Osteocyte (in vitro differentiated cells): ENCODE results near the gene ZSCAN23. TPM values are rescaled to one million over a fixed set of nuclear protein-coding genes. Genes with fewer than 3 reads are reported as not detected.
"Not testable (repeated sequence)": the region's sequence is repeated elsewhere in the genome, so short reads cannot be mapped to it uniquely, and the experiment has no call there.

ENCODE experiments used
- DNase-seq: peaks from one replicate; pipeline ENCODE4 v3.0.0; 2021; ENCODE audit warnings: mixed read lengths; ENCODE audit not compliant: unreplicated experiment; ENCODE audit errors: extremely low spot score
- H3K27ac Mint-ChIP-seq: one replicate; pipeline ENCODE4 v1.8.0; 2021; ENCODE audit warnings: mild to moderate bottlenecking, mixed read lengths; ENCODE audit not compliant: unreplicated experiment
- H3K27me3 Mint-ChIP-seq: one replicate; pipeline ENCODE4 v1.8.0; 2021; ENCODE audit warnings: mixed read lengths; ENCODE audit not compliant: unreplicated experiment
- H3K36me3 Mint-ChIP-seq: one replicate; pipeline ENCODE4 v1.8.0; 2021; ENCODE audit warnings: mixed read lengths; ENCODE audit not compliant: unreplicated experiment
- H3K4me1 Mint-ChIP-seq: one replicate; pipeline ENCODE4 v1.8.0; 2021; ENCODE audit warnings: mixed read lengths; ENCODE audit not compliant: unreplicated experiment
- H3K4me3 Mint-ChIP-seq: one replicate; pipeline ENCODE4 v1.8.0; 2021; ENCODE audit warnings: mild to moderate bottlenecking, moderate library complexity, mixed read lengths; ENCODE audit not compliant: unreplicated experiment
- H3K9me3 Mint-ChIP-seq: one replicate; pipeline ENCODE4 v1.8.0; 2021; ENCODE audit warnings: mixed read lengths; ENCODE audit not compliant: unreplicated experiment
- total RNA-seq: library from RNA; stranded (reverse); gene quantifications from 2 replicates; pipeline ENCODE4 v1.2.1, GENCODE V29; 2021
- TF ChIP-seq, protein P1 (sequence below): fragments of 200-600 bp; sonication (generic); IDR thresholded peaks from 2 replicates; pipeline ENCODE4 v1.5.0; 2021; ENCODE audit warnings: antibody characterized with exemption, mild to moderate bottlenecking, moderate library complexity

ZSCAN23 gene
- total RNA-seq, 1 donor from 2014 or later: 5.4 TPM

GRCh38 chr6:28423546-28423945, 19.7 kb downstream of the ZSCAN23 start:
- DNase-seq: no peak
- H3K27ac Mint-ChIP-seq: no peak overlapping the region
- H3K4me1 Mint-ChIP-seq: no peaks in the 10 kb centered on the region
- H3K9me3 Mint-ChIP-seq: peaks cover 17% of the 10 kb centered on the region
- no peak overlapping the region for H3K4me3 Mint-ChIP-seq
- TF ChIP-seq, protein P1, sequence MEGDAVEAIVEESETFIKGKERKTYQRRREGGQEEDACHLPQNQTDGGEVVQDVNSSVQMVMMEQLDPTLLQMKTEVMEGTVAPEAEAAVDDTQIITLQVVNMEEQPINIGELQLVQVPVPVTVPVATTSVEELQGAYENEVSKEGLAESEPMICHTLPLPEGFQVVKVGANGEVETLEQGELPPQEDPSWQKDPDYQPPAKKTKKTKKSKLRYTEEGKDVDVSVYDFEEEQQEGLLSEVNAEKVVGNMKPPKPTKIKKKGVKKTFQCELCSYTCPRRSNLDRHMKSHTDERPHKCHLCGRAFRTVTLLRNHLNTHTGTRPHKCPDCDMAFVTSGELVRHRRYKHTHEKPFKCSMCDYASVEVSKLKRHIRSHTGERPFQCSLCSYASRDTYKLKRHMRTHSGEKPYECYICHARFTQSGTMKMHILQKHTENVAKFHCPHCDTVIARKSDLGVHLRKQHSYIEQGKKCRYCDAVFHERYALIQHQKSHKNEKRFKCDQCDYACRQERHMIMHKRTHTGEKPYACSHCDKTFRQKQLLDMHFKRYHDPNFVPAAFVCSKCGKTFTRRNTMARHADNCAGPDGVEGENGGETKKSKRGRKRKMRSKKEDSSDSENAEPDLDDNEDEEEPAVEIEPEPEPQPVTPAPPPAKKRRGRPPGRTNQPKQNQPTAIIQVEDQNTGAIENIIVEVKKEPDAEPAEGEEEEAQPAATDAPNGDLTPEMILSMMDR: no peak
- no peaks in the 10 kb centered on the region for H3K27me3 Mint-ChIP-seq
- H3K36me3 Mint-ChIP-seq: peaks cover 38% of the 10 kb centered on the region

GRCh38 chr6:28413681-28414080, 29.6 kb downstream of the ZSCAN23 start:
- no peaks in the 10 kb centered on the region for H3K36me3 Mint-ChIP-seq

DNA sequence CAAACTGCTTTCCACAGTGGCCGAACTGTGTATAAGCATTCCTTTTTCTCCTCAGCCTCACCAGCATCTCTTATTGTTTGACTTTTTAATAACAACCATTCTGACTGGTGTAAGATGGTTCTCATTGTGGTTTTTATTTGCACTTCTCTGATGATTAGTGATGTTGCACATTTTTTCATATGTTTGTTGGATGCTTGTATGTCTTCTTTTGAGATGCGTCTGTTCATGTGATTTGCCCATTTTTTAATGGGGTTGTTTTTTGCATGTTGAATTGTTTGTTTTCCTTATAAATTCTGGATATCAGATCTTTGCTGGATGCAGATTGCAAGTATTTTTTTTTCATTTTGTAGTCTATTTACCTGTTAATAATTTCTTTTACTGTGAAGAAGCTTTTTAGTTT, 32.5 kb downstream of the ZSCAN23 start:
- no peaks in the 10 kb centered on the region for H3K36me3 Mint-ChIP-seq
- H3K27me3 Mint-ChIP-seq: peaks cover 38% of the 10 kb centered on the region
- peaks cover 12% of the 10 kb centered on the region for H3K9me3 Mint-ChIP-seq
- TF ChIP-seq, protein P1: no peak
- H3K4me1 Mint-ChIP-seq: no peaks in the 10 kb centered on the region
- no peak for DNase-seq
- no peak overlapping the region for H3K4me3 Mint-ChIP-seq
- H3K27ac Mint-ChIP-seq: no peak overlapping the region

More at GRCh38 chr6:28413681-28414080, 29.6 kb downstream of the ZSCAN23 start:
- Mint-ChIP-seq H3K27ac (no peak overlapping the region), H3K4me1 (no peaks in the 10 kb centered on the region), H3K9me3 (peaks cover 12% of the 10 kb centered on the region), H3K4me3 (no peak overlapping the region), H3K27me3 (peaks cover 17% of the 10 kb centered on the region)
- no peak for DNase-seq
- TF ChIP-seq, protein P1: no peak

DNA sequence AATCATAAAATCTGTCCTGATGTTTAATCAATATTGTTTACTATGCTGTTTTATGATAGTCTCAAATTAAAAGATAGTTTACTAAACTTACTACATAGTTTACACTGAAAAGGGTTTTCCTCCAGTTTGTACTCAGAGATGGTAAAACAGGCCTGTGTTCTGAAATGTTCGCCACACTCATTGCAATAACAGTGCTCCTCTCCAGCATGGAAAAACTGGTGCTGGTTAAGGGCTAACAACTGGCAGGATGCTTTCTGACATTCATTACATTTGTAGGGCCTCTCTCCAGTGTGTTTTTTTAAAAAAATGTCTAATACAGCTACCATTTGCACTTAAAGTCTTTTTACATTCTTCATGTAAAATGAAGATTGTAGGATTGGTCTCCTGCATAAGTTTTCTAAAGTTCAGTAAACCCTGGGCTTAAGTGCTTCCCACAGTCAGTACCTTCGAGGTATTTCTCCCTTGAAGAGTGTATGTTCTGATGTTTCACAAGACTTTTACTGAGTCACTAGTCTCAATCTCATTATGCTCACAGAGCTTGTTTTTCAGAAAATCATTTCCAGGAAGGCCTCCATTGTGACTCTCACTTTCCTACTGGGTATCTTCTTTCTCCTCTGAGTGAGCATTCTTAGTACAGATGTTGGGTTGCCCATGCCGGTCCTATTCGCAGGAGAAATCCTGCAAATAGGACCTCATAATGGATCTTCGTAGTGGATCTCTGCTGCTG, 35.1 kb downstream of the ZSCAN23 start:
- Mint-ChIP-seq H3K4me3 (no peak overlapping the region), H3K9me3 (peaks cover 12% of the 10 kb centered on the region), H3K27ac (no peak overlapping the region), H3K4me1 (no peaks in the 10 kb centered on the region), H3K27me3 (peaks cover 52% of the 10 kb centered on the region), H3K36me3 (no peaks in the 10 kb centered on the region)
- no peak for DNase-seq
- TF ChIP-seq, protein P1: no peak

- no peak overlapping the region for H3K27ac Mint-ChIP-seq
- TF ChIP-seq, protein P1: no peak
- no peak for DNase-seq
- H3K9me3 Mint-ChIP-seq: peaks cover 12% of the 10 kb centered on the region
- no peak overlapping the region for H3K4me3 Mint-ChIP-seq
- peaks cover 61% of the 10 kb centered on the region for H3K27me3 Mint-ChIP-seq
- H3K4me1 Mint-ChIP-seq: no peaks in the 10 kb centered on the region
- no peaks in the 10 kb centered on the region for H3K36me3 Mint-ChIP-seq
These were observed 35.9 kb downstream of the ZSCAN23 start for GRCh38 chr6:28407401-28407800.

- not testable (repeated sequence) for H3K27ac Mint-ChIP-seq, H3K4me3 Mint-ChIP-seq, DNase-seq, H3K36me3 Mint-ChIP-seq, H3K4me1 Mint-ChIP-seq
- peaks cover 10% of the 10 kb centered on the region for H3K9me3 Mint-ChIP-seq
- peaks cover 67% of the 10 kb centered on the region for H3K27me3 Mint-ChIP-seq
These were observed 39.4 kb downstream of the ZSCAN23 start for GRCh38 chr6:28403923-28404322.
